GM23338 (cell line): ENCODE results near the gene GRIN2C. TPM values are rescaled to one million over a fixed set of nuclear protein-coding genes. Genes with fewer than 3 reads are reported as not detected.

Source experiments
- ATAC-seq: fragments of 200-7000 bp; cut with Tn5 transposase; 3 replicates; pipeline ENCODE4 v1.9.1; 2020
- DNase-seq: peaks from one replicate; pipeline ENCODE4 v3.0.0-alpha.2; 2015; ENCODE audit warnings: low spot score
- H2AFZ ChIP-seq: fragments of 200-600 bp; sonication (generic); 2 replicates; pipeline ENCODE4 v1.8.0; 2016; ENCODE audit warnings: antibody characterized with exemption, mild to moderate bottlenecking, moderate library complexity
- H3F3A ChIP-seq: fragments of 200-600 bp; sonication (generic); replicated peaks from 2 replicates; pipeline ENCODE4 v1.8.0; 2017; ENCODE audit warnings: antibody characterized with exemption, mixed run types, low read depth
- H3K27ac ChIP-seq: fragments of 200-600 bp; sonication (generic); 2 replicates; pipeline ENCODE4 v1.6.1; 2016; ENCODE audit warnings: low read depth
- H3K27me3 ChIP-seq: fragments of 200-600 bp; sonication (generic); 2 replicates; pipeline ENCODE4 v1.8.0; 2016; ENCODE audit warnings: mild to moderate bottlenecking, mixed run types, moderate library complexity; ENCODE audit not compliant: insufficient read depth
- H3K36me3 ChIP-seq: fragments of 200-600 bp; sonication (generic); 2 replicates; pipeline ENCODE4 v1.8.0; 2016; ENCODE audit warnings: mild to moderate bottlenecking; ENCODE audit not compliant: insufficient read depth
- H3K4me1 ChIP-seq: fragments of 200-600 bp; sonication (generic); 2 replicates; pipeline ENCODE4 v1.8.0; 2016; ENCODE audit warnings: mild to moderate bottlenecking, moderate library complexity; ENCODE audit not compliant: insufficient read depth
- H3K4me2 ChIP-seq: fragments of 200-600 bp; sonication (generic); 2 replicates; pipeline ENCODE4 v1.7.1; 2017; ENCODE audit warnings: mixed run types
- H3K4me3 ChIP-seq: fragments of 200-600 bp; sonication (generic); 2 replicates; pipeline ENCODE4 v1.6.1; 2016; ENCODE audit warnings: mixed run types
- H3K79me2 ChIP-seq: fragments of 200-600 bp; sonication (generic); replicated peaks from 2 replicates; pipeline ENCODE4 v1.8.0; 2017; ENCODE audit warnings: mild to moderate bottlenecking; ENCODE audit not compliant: insufficient read depth
- H3K9me2 ChIP-seq: fragments of 200-600 bp; sonication (generic); 2 replicates; pipeline ENCODE4 v1.8.0; 2017; ENCODE audit not compliant: insufficient read depth
- H4K20me1 ChIP-seq: fragments of 200-600 bp; sonication (generic); replicated peaks from 2 replicates; pipeline ENCODE4 v1.8.0; 2017; ENCODE audit warnings: mild to moderate bottlenecking; ENCODE audit not compliant: insufficient read depth
- H3K27ac Mint-ChIP-seq: 2 replicates; pipeline ENCODE4 v1.8.0; 2020; ENCODE audit warnings: inconsistent platforms, mild to moderate bottlenecking, moderate library complexity, mixed read lengths
- H3K27me3 Mint-ChIP-seq: 3 replicates; pipeline ENCODE4 v1.8.0; 2022; ENCODE audit warnings: low read depth, mild to moderate bottlenecking, moderate library complexity, mixed read lengths, inconsistent platforms; ENCODE audit not compliant: insufficient read depth, poor library complexity
- H3K36me3 Mint-ChIP-seq: 3 replicates; pipeline ENCODE4 v1.8.0; 2021; ENCODE audit warnings: low read depth, mild to moderate bottlenecking, inconsistent platforms, moderate library complexity, mixed read lengths
- H3K4me1 Mint-ChIP-seq: 3 replicates; pipeline ENCODE4 v1.8.0; 2020; ENCODE audit warnings: mild to moderate bottlenecking, inconsistent platforms, mixed read lengths
- H3K4me3 Mint-ChIP-seq: 3 replicates; pipeline ENCODE4 v1.8.0; 2021; ENCODE audit warnings: moderate library complexity, mild to moderate bottlenecking, inconsistent platforms, mixed read lengths
- H3K9me3 Mint-ChIP-seq: 3 replicates; pipeline ENCODE4 v1.8.0; 2020; ENCODE audit warnings: moderate library complexity, mild to moderate bottlenecking, inconsistent platforms, mixed read lengths
- CREB1 ChIP-seq: fragments of 250-450 bp; sonication (Bioruptor Pico); IDR thresholded peaks from 2 replicates; pipeline ENCODE4 v1.5.0; 2020; ENCODE audit warnings: low read depth, mild to moderate bottlenecking, moderate library complexity
- CTCF ChIP-seq, 2 experiments: fragments of 200-600 bp in 1 of 2; sonication (generic) in 1 of 2; conservative IDR thresholded peaks; 2 replicates each; pipeline versions ENCODE4 v1.5.1 to v1.6.1; 2016 to 2017; ENCODE audit warnings: antibody characterized with exemption in 2 of 2, low read depth in 2 of 2, mild to moderate bottlenecking in 2 of 2, moderate library complexity in 1 of 2
- ETS1 ChIP-seq: IDR thresholded peaks from 2 replicates; pipeline ENCODE4 v1.6.1; 2016; ENCODE audit warnings: antibody characterized with exemption
- EZH2 ChIP-seq: fragments of 200-600 bp; sonication (generic); IDR thresholded peaks from one replicate; pipeline ENCODE4 v1.8.0; 2017; ENCODE audit warnings: antibody characterized with exemption, mild to moderate bottlenecking, low read depth; ENCODE audit not compliant: unreplicated experiment
- EZH2phosphoT487 ChIP-seq: fragments of 200-600 bp; sonication (generic); IDR thresholded peaks from one replicate; pipeline ENCODE4 v1.8.1; 2018; ENCODE audit warnings: antibody characterized with exemption; ENCODE audit not compliant: unreplicated experiment
- JUNB ChIP-seq: IDR thresholded peaks from one replicate; pipeline ENCODE4 v1.6.1; 2016; ENCODE audit warnings: antibody characterized with exemption; ENCODE audit not compliant: unreplicated experiment
- NANOG ChIP-seq: IDR thresholded peaks from 2 replicates; pipeline ENCODE4 v1.6.1; 2016; ENCODE audit warnings: antibody characterized with exemption, borderline replicate concordance
- POLR2AphosphoS5 ChIP-seq: IDR thresholded peaks from 2 replicates; pipeline ENCODE4 v1.6.1; 2016; ENCODE audit warnings: antibody characterized with exemption, low read depth
- REST ChIP-seq: IDR thresholded peaks from one replicate; pipeline ENCODE4 v1.6.1; 2018; ENCODE audit warnings: antibody characterized with exemption; ENCODE audit not compliant: unreplicated experiment
- STAT1 ChIP-seq: IDR thresholded peaks from one replicate; pipeline ENCODE4 v1.6.1; 2016; ENCODE audit warnings: antibody characterized with exemption; ENCODE audit not compliant: unreplicated experiment
- ZNF114 ChIP-seq: fragments of 250-450 bp; sonication (Bioruptor Pico); IDR thresholded peaks from 2 replicates; pipeline ENCODE4 v1.5.0; 2020; ENCODE audit warnings: mild to moderate bottlenecking, moderate library complexity
- ZNF331 ChIP-seq: fragments of 250-450 bp; sonication (Bioruptor Pico); IDR thresholded peaks from 2 replicates; pipeline ENCODE4 v1.5.0; 2020; ENCODE audit warnings: low read depth, mild to moderate bottlenecking, moderate library complexity
- ZNF462 ChIP-seq: fragments of 250-450 bp; sonication (Bioruptor Pico); IDR thresholded peaks from 2 replicates; pipeline ENCODE4 v1.5.0; 2020; ENCODE audit warnings: mild to moderate bottlenecking, moderate library complexity
- polyA plus RNA-seq: library from polyadenylated mRNA; unstranded; fragments of >200 nt; fragmentation: Nextera tagmentation; extraction: Ambion mirVana; gene quantifications from 2 replicates; pipeline ENCODE4 v1.2.1, GENCODE V29; 2016
- total RNA-seq: library from RNA; depleted of rRNA; stranded (reverse); fragments of >200 nt; shearing (Covaris generic); gene quantifications from 2 replicates; pipeline ENCODE4 v1.2.3, GENCODE V29; 2014

The GRIN2C gene
- total and polyA plus RNA-seq, 2 experiments from 2014 or later = 0.10 to 0.19 TPM

- H3K36me3 Mint-ChIP-seq = no peaks in the 10 kb centered on the region
- peaks cover 14% of the 10 kb centered on the region for H3K27me3 Mint-ChIP-seq
Observed at GRCh38 chr17:74900208-74900607, 40.5 kb upstream of the GRIN2C start.

More at GRCh38 chr17:74900208-74900607, 40.5 kb upstream of the GRIN2C start:
- Mint-ChIP-seq H3K4me1 (peaks cover 4% of the 10 kb centered on the region; the same call in 1 of the 3 replicates), H3K27ac (no peak overlapping the region), H3K4me3 (no peak overlapping the region), H3K9me3 (no peaks in the 10 kb centered on the region)
- Histone ChIP-seq H3K27me3 (peaks cover 22% of the 10 kb centered on the region), H3K9me2 (no peaks in the 10 kb centered on the region), H3K79me2 (no peaks in the 10 kb centered on the region), H4K20me1 (no peaks in the 10 kb centered on the region), H3K4me3 (no peak overlapping the region), H3F3A (no peaks in the 10 kb centered on the region), H3K4me2 (no peak overlapping the region), H3K36me3 (no peaks in the 10 kb centered on the region), H2AFZ (no peak overlapping the region), H3K4me1 (no peaks in the 10 kb centered on the region; the same call in 1 of the 2 replicates), H3K27ac (no peak overlapping the region)
- TF ChIP-seq CTCF (conservative IDR thresholded peaks at IDR 0.05; ENCODE audit: low read depth in 2 of 2) (no peak), NANOG (no peak), ETS1 (no peak), ZNF331 (no peak), EZH2 (no peak), POLR2AphosphoS5 (no peak), CREB1 (no peak), ZNF114 (CRISPR knock-in tag) (no peak), REST (no peak), JUNB (no peak), EZH2phosphoT487 (no peak), ZNF462 (no peak), STAT1 (no peak)
- ATAC-seq (no peak), DNase-seq (no peak)
